H7 (cell line): ENCODE results near the gene DARS1. TPM values are rescaled to one million over a fixed set of nuclear protein-coding genes. Genes with fewer than 3 reads are reported as not detected.
A peak's percentile ranks its signal among the peaks of the same experiment; 100 is the strongest.
"Not testable (repeated sequence)": the region's sequence is repeated elsewhere in the genome, so short reads cannot be mapped to it uniquely, and the experiment has no call there.

Experiments used
- DNase-seq: peaks from one replicate; pipeline ENCODE4 v3.0.0; 2012
- H3K27me3 ChIP-seq: 2 replicates; pipeline ENCODE4 v1.6.0; 2011; ENCODE audit warnings: mild to moderate bottlenecking, low read length; ENCODE audit not compliant: control insufficient read depth, insufficient read depth
- H3K36me3 ChIP-seq: replicated peaks from 2 replicates; pipeline ENCODE4 v1.5.1; 2011; ENCODE audit warnings: low read length; ENCODE audit not compliant: control insufficient read depth, insufficient read depth
- H3K4me3 ChIP-seq: 2 replicates; pipeline ENCODE4 v1.5.1; 2011; ENCODE audit warnings: low read depth, mild to moderate bottlenecking, control low read depth, low read length, moderate library complexity; ENCODE audit not compliant: insufficient read depth
- total RNA-seq: library from RNA; depleted of rRNA; stranded (reverse); fragments of >200 nt; shearing (Covaris generic); gene quantifications from 2 replicates; pipeline ENCODE4 v1.2.3, GENCODE V29; 2014; rRNA removed

The DARS1 gene
- total RNA-seq, 1 experiment from 2014 or later, result 79.5 TPM

GRCh38 chr2:135885709-135886108, 99.7 kb downstream of the DARS1 start:
- Histone ChIP-seq H3K27me3 (no peaks in the 10 kb centered on the region), H3K4me3 (no peak overlapping the region), H3K36me3 (no peaks in the 10 kb centered on the region)
- no peak for DNase-seq

DNA sequence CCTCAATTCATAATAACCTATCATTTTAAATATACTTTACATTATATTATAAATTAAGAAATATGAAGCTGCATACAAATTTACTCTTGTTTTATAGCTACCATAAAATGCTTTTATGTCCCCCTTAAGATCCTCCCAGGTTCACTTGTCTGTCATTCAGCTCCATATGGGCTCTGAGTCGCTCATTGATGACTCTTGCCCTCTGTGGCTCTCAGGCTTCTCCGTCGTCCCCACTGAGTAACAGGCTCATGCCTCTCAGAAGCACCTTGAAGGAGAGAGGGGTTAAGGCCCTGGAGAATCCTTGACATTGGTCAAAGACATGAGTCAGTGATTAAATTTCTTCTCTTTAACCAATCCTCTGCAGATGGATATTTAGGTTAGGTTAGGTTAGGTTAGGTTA, 103.0 kb downstream of the DARS1 start:
- H3K4me3 ChIP-seq, result no peak overlapping the region
- no peak for DNase-seq
- H3K36me3 ChIP-seq, result no peaks in the 10 kb centered on the region
- H3K27me3 ChIP-seq, result no peaks in the 10 kb centered on the region

DNA sequence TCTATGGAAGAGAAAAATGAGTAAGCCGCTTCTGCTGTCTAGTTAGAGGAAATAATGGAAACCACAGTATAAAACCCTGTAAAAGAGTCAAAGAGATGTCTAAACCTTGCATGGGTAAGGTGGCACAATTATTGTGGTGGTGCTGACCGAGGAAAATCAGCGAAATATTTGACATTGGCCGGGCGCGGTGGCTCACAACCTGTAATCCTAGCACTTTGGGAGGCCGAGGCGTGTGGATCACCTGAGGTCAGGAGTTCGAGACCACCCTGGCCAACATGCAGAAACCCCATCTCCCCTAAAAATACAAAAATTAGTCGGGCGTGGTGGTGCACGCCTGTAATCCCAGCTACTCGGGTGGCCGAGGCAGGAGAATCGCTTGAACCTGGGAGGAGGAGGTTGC, 108.7 kb downstream of the DARS1 start:
- peak overlapping the region; percentile 88 for H3K4me3 ChIP-seq
- DNase-seq, H3K27me3 ChIP-seq, H3K36me3 ChIP-seq: not testable (repeated sequence)

DNA sequence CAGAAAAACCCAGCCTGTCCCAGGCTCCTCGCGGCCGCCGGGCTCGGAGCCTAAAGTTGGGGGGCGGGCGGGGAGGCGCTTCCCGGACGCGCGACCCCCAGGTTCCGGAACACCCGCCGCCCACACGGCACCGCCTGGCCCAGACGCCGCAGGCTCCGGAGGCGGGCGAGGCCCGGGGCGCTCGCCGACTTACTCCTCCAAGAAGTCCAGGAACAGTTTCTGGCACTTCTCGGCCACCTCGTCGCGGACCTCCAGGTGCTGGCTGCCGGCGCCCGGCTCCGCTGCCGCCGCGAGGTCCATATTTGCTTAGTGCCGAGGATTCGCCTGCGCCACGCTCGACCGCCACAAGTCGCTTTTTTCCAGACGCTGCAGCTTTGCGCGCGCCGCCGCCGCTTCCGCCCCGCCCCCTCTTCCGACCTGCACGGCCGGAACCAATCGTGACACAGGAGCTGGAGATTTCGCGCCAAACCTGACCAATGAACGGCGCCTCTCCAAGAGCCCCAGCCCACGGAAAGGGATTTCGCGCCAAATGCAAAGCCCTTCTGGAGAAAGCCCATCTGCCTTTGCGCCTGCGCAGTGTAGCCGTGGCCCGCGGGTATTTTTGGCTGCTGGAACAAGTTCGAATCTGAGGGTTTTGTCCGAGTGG, 109.2 kb downstream of the DARS1 start, which contains the start of gene MCM6:
MCM6 (minus strand) TSS at position 378 of the 646 bp plus-strand sequence; CDS start at position 300, 78 bp downstream.
- Histone ChIP-seq H3K27me3 (no peaks in the 10 kb centered on the region), H3K36me3 (peaks cover 11% of the 10 kb centered on the region), H3K4me3 (peak within 1 kb of the TSS; percentile 88)
- peak; percentile 94 for DNase-seq

DNA sequence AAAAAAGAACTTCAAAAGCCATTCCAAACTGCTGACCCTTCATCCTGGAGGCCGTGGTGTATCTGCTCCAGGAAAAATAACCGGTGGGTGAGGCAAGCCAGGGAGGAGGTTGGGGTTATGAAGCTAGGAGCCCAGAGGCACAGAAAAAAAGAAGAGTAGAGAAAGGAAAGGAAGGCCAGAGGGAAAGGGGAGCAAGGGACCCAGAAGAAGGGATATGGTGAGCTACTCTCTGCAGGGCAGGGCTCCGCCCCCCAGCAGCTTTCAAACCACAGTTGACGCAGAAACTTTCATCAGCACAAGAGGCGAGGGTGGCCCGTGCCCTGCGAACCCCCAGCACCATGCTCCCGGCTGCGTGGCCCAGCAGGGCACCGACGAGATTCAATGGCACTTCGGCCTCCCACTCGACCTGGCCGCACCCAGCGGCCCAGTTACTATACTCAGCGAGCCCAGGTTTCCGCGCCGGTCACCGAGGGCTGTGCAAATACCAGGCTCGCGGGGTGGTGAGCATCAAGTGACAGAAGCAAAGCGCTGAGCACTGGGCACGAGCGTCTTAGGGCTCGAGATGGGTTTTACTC, 109.8 kb downstream of the DARS1 start:
- Histone ChIP-seq H3K36me3 (peaks cover 15% of the 10 kb centered on the region), H3K4me3 (peak overlapping the region; percentile 88), H3K27me3 (no peaks in the 10 kb centered on the region)
- DNase-seq, result peak; percentile 77

DNA sequence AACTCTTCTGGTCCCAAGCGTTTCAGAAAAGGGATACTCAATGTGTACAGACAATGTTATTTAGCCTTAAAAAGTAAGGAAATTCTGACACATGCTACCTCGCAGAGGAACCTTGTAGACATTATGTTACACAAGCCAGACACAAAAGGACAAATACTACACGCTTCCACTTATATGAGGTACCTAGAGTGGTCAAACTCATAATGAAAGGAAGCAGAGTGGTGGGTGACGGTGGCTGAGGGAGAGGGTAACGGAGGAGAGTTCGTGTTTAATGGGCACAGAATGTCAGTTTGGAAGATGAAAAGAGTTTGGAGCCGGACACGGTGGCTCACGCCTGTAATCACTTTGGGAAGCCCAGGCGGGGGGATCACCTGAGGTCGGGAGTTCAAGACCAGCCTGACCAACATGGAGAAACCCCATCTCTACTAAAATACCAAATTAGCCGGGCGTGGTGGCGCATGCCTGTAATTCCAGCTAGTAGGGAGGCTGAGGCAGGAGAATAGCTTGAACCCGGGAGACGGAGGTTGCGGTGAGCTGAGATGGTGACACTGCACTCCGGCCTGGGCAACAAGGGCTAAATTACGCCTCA, 110.6 kb downstream of the DARS1 start:
- no peak for DNase-seq
- Histone ChIP-seq H3K4me3 (peak overlapping the region; percentile 88), H3K27me3 (no peaks in the 10 kb centered on the region), H3K36me3 (peaks cover 21% of the 10 kb centered on the region)

GRCh38 chr2:135870571-135870970, 114.9 kb downstream of the DARS1 start:
- Histone ChIP-seq H3K36me3 (peaks cover 42% of the 10 kb centered on the region), H3K27me3 (no peaks in the 10 kb centered on the region), H3K4me3 (no peak overlapping the region)
- DNase-seq, result no peak

DNA sequence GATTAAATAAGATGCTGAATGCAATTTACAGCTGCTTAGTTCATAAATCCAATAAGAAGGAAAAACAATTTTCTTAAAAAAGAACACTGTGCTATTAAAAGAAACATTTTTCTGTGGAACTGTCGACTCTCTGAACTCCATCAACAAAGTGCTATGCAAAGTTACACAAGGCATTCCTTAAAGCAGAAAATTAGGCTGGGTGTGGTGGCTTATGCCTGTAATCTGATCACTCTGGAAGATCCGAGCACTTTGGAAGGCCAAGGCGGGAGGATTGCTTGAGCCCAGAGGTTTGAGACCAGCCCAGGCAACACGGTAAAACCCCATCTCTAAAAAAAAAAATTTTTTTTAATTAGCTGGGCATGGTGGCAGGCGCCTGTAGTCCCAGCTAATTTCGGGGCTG, 122.2 kb downstream of the DARS1 start:
- no peak for DNase-seq
- Histone ChIP-seq H3K36me3 (peaks cover 40% of the 10 kb centered on the region), H3K4me3 (no peak overlapping the region), H3K27me3 (no peaks in the 10 kb centered on the region)

GRCh38 chr2:135862718-135863117, 122.7 kb downstream of the DARS1 start:
- Histone ChIP-seq H3K27me3 (no peaks in the 10 kb centered on the region), H3K4me3 (no peak overlapping the region), H3K36me3 (peaks cover 41% of the 10 kb centered on the region)
- no peak for DNase-seq

Other genes with a start within 250 kb of the DARS1 start
- 56.5 and 59.7 TPM in 2 replicates for gene UBXN4, start 243.8 kb downstream of the DARS1 start, total RNA-seq
- gene LCT, start 148.4 kb downstream of the DARS1 start, total RNA-seq, result 0.03 TPM in 1 of 2 replicates, not detected in the other
- gene MCM6, start 109.2 kb downstream of the DARS1 start, total RNA-seq, result 53.6 and 61.6 TPM in 2 replicates
- gene CXCR4, start 132.5 kb upstream of the DARS1 start, total RNA-seq, result 9.6 and 62.1 TPM in 2 replicates